GM12878 (cell line): ENCODE data around the gene CPSF4. TPM values are rescaled to one million over a fixed set of nuclear protein-coding genes. Genes with fewer than 3 reads are reported as not detected.

Experiments
- ASH2L ChIP-seq: fragments of 300-600, 200-600 bp; sonication (generic); IDR thresholded peaks from 2 replicates; pipeline ENCODE4 v1.6.1; 2017; ENCODE audit warnings: low read depth, mild to moderate bottlenecking, borderline replicate concordance
- BHLHE40 ChIP-seq, 2 experiments: fragments of 450-650 bp in 1 of 2; IDR thresholded peaks; 2 replicates each; pipeline ENCODE4 v1.6.1; 2011 to 2017; ENCODE audit warnings: low read depth in 2 of 2, borderline replicate concordance in 1 of 2, improper control_type of control experiment in 1 of 2, low read length in 1 of 2, mild to moderate bottlenecking in 1 of 2
- CREB1 ChIP-seq: IDR thresholded peaks from 2 replicates; pipeline ENCODE4 v1.6.1; 2012; ENCODE audit warnings: low read depth, mild to moderate bottlenecking, inconsistent platforms
- HDGF ChIP-seq: fragments of 450-650 bp; IDR thresholded peaks from 2 replicates; pipeline ENCODE4 v1.6.1; 2016; ENCODE audit warnings: antibody characterized with exemption
- KAT2A ChIP-seq: conservative IDR thresholded peaks from 2 replicates; pipeline ENCODE4 v1.6.1; 2011; ENCODE audit warnings: low read depth, low read length; ENCODE audit not compliant: control insufficient read depth
- KDM1A ChIP-seq: fragments of 200-600 bp; sonication (generic); IDR thresholded peaks from 2 replicates; pipeline ENCODE4 v1.6.1; 2016; ENCODE audit warnings: borderline replicate concordance
- MXI1 ChIP-seq: fragments of 150-350 bp; IDR thresholded peaks from 2 replicates; pipeline ENCODE4 v1.6.1; 2011; ENCODE audit warnings: low read depth, mild to moderate bottlenecking, inconsistent platforms, low read length, improper control_type of control experiment
- SMARCA5 ChIP-seq: fragments of 450-650 bp; IDR thresholded peaks from 2 replicates; pipeline ENCODE4 v1.6.1; 2017; ENCODE audit warnings: mild to moderate bottlenecking
- SP1 ChIP-seq: IDR thresholded peaks from one replicate; pipeline ENCODE4 v1.6.1; 2011; ENCODE audit warnings: low read depth, low read length
- polyA plus RNA-seq, 11 experiments: library from polyadenylated mRNA; depleted of rRNA in 4 of 11; unstranded in 6 of 11; stranded (reverse) in 5 of 11; fragments of >200 nt; fragmentation: Nextera tagmentation in 4 of 11; fragmentation: Illumina TruSeq in 1 of 11; extraction: Ambion mirVana in 4 of 11; extraction: Trizol in 1 of 11; gene quantifications; 1 replicate in 1 of 11; 2 replicates in 10 of 11; pipeline versions ENCODE4 v1.2.1 to v1.2.3, GENCODE V29; 2011 to 2016; ENCODE audit warnings: inconsistent platforms in 2 of 11, missing spikeins in 2 of 11, low read depth in 1 of 11
- total RNA-seq, 4 experiments: library from RNA; depleted of rRNA in 3 of 4; stranded (reverse); fragments of >200 nt in 3 of 4; fragmentation: Illumina TruSeq in 1 of 4; extraction: Trizol in 1 of 4; gene quantifications; 2 replicates each; pipeline versions ENCODE4 v1.2.1 to v1.2.3, GENCODE V29; 2013 to 2021
- TF ChIP-seq, protein P1 (sequence below): IDR thresholded peaks from 2 replicates; pipeline ENCODE4 v1.6.1; 2012; ENCODE audit warnings: mild to moderate bottlenecking, low read depth, low read length
- TF ChIP-seq, protein P2 (sequence below): fragments of 450-650 bp; conservative IDR thresholded peaks from 2 replicates; pipeline ENCODE4 v1.6.1; 2017; ENCODE audit warnings: mild to moderate bottlenecking, moderate library complexity
- TF ChIP-seq, protein P3 (sequence below): fragments of 450-650 bp; IDR thresholded peaks from 2 replicates; pipeline ENCODE4 v1.6.1; 2016; ENCODE audit warnings: mild to moderate bottlenecking
- TF ChIP-seq, protein P4 (sequence below): IDR thresholded peaks from 2 replicates; pipeline ENCODE4 v1.6.1; 2011; ENCODE audit warnings: borderline replicate concordance, low read depth, mild to moderate bottlenecking, moderate library complexity, mixed read lengths, low read length; ENCODE audit not compliant: insufficient read depth; ENCODE audit errors: extremely low read length
- TF ChIP-seq, protein P5 (sequence below): fragments of 450-650 bp; IDR thresholded peaks from 2 replicates; pipeline ENCODE4 v1.6.1; 2017; ENCODE audit warnings: mild to moderate bottlenecking, low read depth, inconsistent platforms; ENCODE audit not compliant: poor library complexity, severe bottlenecking

Gene CPSF4
- total and polyA plus RNA-seq, 10 of the 15 experiments (the other 5 are each of a cell fraction or from before 2014, with no cell fraction given): 13.6 to 70.1 (median 45.0) TPM

DNA sequence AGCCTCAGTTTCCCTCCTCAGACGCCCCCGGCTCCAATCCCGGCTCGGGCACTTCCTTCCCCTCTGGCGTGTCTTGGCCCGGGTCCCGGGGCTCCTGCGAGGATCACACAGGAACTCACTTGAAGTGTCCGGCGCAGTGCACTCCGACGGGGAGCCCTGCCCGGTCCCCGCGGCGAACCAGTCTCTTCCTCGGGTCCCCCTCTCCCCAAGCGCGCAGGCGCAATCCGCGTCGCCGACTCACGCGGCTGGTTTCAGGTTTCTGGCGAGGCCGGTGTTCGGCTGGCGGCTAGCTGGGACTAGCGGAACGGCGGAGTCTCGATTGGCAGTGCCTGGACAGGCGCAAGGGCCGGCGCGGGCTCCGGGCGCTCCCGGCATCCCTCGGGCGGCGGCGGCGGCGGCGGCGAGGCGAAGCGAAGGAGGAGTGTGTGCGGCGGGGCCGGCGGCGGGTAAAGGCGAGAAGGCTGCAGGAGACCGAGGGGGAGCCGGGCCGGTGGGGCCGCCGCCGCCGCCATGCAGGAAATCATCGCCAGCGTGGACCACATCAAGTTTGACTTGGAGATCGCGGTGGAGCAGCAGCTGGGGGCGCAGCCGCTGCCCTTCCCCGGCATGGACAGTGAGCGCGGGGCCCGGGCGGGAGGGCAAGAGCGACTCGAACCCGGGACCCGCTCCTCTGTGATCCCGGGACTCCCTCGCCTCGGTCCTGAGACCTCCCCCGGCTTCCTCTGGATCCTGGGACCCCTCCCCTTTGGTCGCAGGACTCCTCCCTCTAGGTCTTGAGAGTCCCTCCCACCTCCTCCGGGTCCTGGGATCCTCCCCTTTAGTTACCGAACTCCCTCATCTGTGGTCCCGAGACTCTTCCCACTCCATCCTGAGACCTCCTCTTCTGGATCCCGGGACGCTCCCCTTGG lies at the start of gene CPSF4, which contains the start of gene PTCD1 (continued):
- peak; percentile 90; the same call in 1 of the 2 replicates for TF ChIP-seq ASH2L
- peak; percentile 52 for TF ChIP-seq SP1
- TF ChIP-seq, protein P1, sequence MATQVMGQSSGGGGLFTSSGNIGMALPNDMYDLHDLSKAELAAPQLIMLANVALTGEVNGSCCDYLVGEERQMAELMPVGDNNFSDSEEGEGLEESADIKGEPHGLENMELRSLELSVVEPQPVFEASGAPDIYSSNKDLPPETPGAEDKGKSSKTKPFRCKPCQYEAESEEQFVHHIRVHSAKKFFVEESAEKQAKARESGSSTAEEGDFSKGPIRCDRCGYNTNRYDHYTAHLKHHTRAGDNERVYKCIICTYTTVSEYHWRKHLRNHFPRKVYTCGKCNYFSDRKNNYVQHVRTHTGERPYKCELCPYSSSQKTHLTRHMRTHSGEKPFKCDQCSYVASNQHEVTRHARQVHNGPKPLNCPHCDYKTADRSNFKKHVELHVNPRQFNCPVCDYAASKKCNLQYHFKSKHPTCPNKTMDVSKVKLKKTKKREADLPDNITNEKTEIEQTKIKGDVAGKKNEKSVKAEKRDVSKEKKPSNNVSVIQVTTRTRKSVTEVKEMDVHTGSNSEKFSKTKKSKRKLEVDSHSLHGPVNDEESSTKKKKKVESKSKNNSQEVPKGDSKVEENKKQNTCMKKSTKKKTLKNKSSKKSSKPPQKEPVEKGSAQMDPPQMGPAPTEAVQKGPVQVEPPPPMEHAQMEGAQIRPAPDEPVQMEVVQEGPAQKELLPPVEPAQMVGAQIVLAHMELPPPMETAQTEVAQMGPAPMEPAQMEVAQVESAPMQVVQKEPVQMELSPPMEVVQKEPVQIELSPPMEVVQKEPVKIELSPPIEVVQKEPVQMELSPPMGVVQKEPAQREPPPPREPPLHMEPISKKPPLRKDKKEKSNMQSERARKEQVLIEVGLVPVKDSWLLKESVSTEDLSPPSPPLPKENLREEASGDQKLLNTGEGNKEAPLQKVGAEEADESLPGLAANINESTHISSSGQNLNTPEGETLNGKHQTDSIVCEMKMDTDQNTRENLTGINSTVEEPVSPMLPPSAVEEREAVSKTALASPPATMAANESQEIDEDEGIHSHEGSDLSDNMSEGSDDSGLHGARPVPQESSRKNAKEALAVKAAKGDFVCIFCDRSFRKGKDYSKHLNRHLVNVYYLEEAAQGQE: no peak
- TF ChIP-seq KAT2A: no peak
- TF ChIP-seq, protein P2, sequence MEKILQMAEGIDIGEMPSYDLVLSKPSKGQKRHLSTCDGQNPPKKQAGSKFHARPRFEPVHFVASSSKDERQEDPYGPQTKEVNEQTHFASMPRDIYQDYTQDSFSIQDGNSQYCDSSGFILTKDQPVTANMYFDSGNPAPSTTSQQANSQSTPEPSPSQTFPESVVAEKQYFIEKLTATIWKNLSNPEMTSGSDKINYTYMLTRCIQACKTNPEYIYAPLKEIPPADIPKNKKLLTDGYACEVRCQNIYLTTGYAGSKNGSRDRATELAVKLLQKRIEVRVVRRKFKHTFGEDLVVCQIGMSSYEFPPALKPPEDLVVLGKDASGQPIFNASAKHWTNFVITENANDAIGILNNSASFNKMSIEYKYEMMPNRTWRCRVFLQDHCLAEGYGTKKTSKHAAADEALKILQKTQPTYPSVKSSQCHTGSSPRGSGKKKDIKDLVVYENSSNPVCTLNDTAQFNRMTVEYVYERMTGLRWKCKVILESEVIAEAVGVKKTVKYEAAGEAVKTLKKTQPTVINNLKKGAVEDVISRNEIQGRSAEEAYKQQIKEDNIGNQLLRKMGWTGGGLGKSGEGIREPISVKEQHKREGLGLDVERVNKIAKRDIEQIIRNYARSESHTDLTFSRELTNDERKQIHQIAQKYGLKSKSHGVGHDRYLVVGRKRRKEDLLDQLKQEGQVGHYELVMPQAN: peak; percentile 88
- no peak for TF ChIP-seq KDM1A
- TF ChIP-seq, protein P3, sequence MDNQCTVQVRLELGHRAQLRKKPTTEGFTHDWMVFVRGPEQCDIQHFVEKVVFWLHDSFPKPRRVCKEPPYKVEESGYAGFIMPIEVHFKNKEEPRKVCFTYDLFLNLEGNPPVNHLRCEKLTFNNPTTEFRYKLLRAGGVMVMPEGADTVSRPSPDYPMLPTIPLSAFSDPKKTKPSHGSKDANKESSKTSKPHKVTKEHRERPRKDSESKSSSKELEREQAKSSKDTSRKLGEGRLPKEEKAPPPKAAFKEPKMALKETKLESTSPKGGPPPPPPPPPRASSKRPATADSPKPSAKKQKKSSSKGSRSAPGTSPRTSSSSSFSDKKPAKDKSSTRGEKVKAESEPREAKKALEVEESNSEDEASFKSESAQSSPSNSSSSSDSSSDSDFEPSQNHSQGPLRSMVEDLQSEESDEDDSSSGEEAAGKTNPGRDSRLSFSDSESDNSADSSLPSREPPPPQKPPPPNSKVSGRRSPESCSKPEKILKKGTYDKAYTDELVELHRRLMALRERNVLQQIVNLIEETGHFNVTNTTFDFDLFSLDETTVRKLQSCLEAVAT: peak; percentile 100
- peak; percentile 77 for TF ChIP-seq CREB1
- TF ChIP-seq HDGF: 0 out of 2 replicates have a peak, but pooled peaks have one; percentile 23
- TF ChIP-seq, protein P4, sequence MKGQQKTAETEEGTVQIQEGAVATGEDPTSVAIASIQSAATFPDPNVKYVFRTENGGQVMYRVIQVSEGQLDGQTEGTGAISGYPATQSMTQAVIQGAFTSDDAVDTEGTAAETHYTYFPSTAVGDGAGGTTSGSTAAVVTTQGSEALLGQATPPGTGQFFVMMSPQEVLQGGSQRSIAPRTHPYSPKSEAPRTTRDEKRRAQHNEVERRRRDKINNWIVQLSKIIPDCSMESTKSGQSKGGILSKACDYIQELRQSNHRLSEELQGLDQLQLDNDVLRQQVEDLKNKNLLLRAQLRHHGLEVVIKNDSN: no peak
- TF ChIP-seq, protein P5, sequence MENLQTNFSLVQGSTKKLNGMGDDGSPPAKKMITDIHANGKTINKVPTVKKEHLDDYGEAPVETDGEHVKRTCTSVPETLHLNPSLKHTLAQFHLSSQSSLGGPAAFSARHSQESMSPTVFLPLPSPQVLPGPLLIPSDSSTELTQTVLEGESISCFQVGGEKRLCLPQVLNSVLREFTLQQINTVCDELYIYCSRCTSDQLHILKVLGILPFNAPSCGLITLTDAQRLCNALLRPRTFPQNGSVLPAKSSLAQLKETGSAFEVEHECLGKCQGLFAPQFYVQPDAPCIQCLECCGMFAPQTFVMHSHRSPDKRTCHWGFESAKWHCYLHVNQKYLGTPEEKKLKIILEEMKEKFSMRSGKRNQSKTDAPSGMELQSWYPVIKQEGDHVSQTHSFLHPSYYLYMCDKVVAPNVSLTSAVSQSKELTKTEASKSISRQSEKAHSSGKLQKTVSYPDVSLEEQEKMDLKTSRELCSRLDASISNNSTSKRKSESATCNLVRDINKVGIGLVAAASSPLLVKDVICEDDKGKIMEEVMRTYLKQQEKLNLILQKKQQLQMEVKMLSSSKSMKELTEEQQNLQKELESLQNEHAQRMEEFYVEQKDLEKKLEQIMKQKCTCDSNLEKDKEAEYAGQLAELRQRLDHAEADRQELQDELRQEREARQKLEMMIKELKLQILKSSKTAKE: no peak
- TF ChIP-seq SMARCA5: peak; percentile 73; the same call in 1 of the 2 replicates
- peak; percentile 89 to 92 for TF ChIP-seq BHLHE40 (IDR thresholded peaks at IDR 0.05; ENCODE audit: borderline replicate concordance in 1 of 2, low read depth in 2 of 2, low read length in 1 of 2)
- peak; percentile 76 for TF ChIP-seq MXI1
